SU-DHL-6 (cell line): ENCODE measurements around the gene HADH.

ENCODE experiments used
- H2AFZ ChIP-seq: fragments of 200-600 bp; sonication (generic); 2 replicates; pipeline ENCODE4 v1.6.1; 2014; ENCODE audit warnings: low read depth, mild to moderate bottlenecking, moderate library complexity, mixed read lengths, antibody characterized with exemption, low read length; ENCODE audit not compliant: severe bottlenecking
- H3F3A ChIP-seq: fragments of 200-600 bp; shearing (Covaris generic); 2 replicates; pipeline ENCODE4 v1.6.0; 2016; ENCODE audit warnings: antibody characterized with exemption, mild to moderate bottlenecking; ENCODE audit not compliant: insufficient read depth
- H3K27ac ChIP-seq: fragments of 200-600 bp; sonication (generic); 2 replicates; pipeline ENCODE4 v1.5.1; 2016; ENCODE audit warnings: low read depth, mild to moderate bottlenecking, low read length, moderate library complexity, mixed read lengths
- H3K27me3 ChIP-seq: fragments of 200-600 bp; sonication (generic), shearing (Covaris generic); 2 replicates; pipeline ENCODE4 v1.6.0; 2014; ENCODE audit warnings: mild to moderate bottlenecking, low read length
- H3K36me3 ChIP-seq: fragments of 200-600 bp; sonication (generic); 2 replicates; pipeline ENCODE4 v1.6.1; 2014; ENCODE audit warnings: mild to moderate bottlenecking, low read length, mixed read lengths
- H3K4me2 ChIP-seq: fragments of 300-600, 200-600 bp; shearing (Covaris generic), sonication (generic); 2 replicates; pipeline ENCODE4 v1.6.0; 2014; ENCODE audit warnings: low read length, low read depth, mild to moderate bottlenecking; ENCODE audit not compliant: poor library complexity, severe bottlenecking
- H3K4me3 ChIP-seq: fragments of 200-600 bp; sonication (generic); 2 replicates; pipeline ENCODE4 v1.5.1; 2014; ENCODE audit warnings: antibody characterized with exemption, low read length, mild to moderate bottlenecking, mixed read lengths; ENCODE audit not compliant: insufficient read depth, poor library complexity, severe bottlenecking
- H3K79me2 ChIP-seq: fragments of 200-600 bp; sonication (generic); 2 replicates; pipeline ENCODE4 v1.6.1; 2014; ENCODE audit warnings: mild to moderate bottlenecking, low read length, moderate library complexity; ENCODE audit not compliant: insufficient read depth
- H3K9ac ChIP-seq: fragments of 200-600 bp; sonication (generic); 2 replicates; pipeline ENCODE4 v1.7.0; 2014; ENCODE audit warnings: mild to moderate bottlenecking, low read length
- H3K9me2 ChIP-seq: fragments of 200-600 bp; sonication (generic); replicated peaks from 2 replicates; pipeline ENCODE4 v1.6.1; 2014; ENCODE audit warnings: low read length; ENCODE audit not compliant: insufficient read depth
- H3K9me3 ChIP-seq: fragments of 200-600 bp; sonication (generic); 2 replicates; pipeline ENCODE4 v1.6.1; 2014; ENCODE audit warnings: low read length, mixed read lengths; ENCODE audit not compliant: insufficient read depth
- H4K20me1 ChIP-seq: fragments of 200-600 bp; sonication (generic); 2 replicates; pipeline ENCODE4 v1.6.1; 2014; ENCODE audit warnings: low read depth, mild to moderate bottlenecking, antibody characterized with exemption, low read length, moderate library complexity, mixed read lengths
- CTCF ChIP-seq: fragments of 200-600 bp; sonication (generic); IDR thresholded peaks from one replicate; pipeline ENCODE4 v1.5.1; 2017; ENCODE audit warnings: antibody characterized with exemption, mild to moderate bottlenecking, low read length, moderate library complexity; ENCODE audit not compliant: insufficient read depth, poor library complexity, severe bottlenecking
- EZH2phosphoT487 ChIP-seq: fragments of 200-600 bp; sonication (generic), shearing (Covaris generic); conservative IDR thresholded peaks from 2 replicates; pipeline ENCODE4 v1.6.1; 2018; ENCODE audit warnings: mild to moderate bottlenecking, antibody characterized with exemption, low read length, moderate library complexity, mixed read lengths

Gene HADH

GRCh38 chr4:108029731-108030130, 40.0 kb downstream of the HADH start:
- H3K36me3 ChIP-seq, result no peaks in the 10 kb centered on the region
- TF ChIP-seq EZH2phosphoT487 (no peak), CTCF (no peak)
- H3K9me3 ChIP-seq, result no peaks in the 10 kb centered on the region
- no peaks in the 10 kb centered on the region for H3K79me2 ChIP-seq
- no peak overlapping the region for H3K9ac ChIP-seq
- H2AFZ ChIP-seq, result no peak overlapping the region
- no peak overlapping the region for H3K4me2 ChIP-seq
- H3K27ac ChIP-seq, result no peak overlapping the region
- H3K4me3 ChIP-seq, result no peak overlapping the region
- H3K9me2 ChIP-seq, result no peaks in the 10 kb centered on the region
- peaks cover 7% of the 10 kb centered on the region; the same call in 1 of the 2 replicates for H3F3A ChIP-seq
- H4K20me1 ChIP-seq, result no peaks in the 10 kb centered on the region
- H3K27me3 ChIP-seq, result no peaks in the 10 kb centered on the region

DNA sequence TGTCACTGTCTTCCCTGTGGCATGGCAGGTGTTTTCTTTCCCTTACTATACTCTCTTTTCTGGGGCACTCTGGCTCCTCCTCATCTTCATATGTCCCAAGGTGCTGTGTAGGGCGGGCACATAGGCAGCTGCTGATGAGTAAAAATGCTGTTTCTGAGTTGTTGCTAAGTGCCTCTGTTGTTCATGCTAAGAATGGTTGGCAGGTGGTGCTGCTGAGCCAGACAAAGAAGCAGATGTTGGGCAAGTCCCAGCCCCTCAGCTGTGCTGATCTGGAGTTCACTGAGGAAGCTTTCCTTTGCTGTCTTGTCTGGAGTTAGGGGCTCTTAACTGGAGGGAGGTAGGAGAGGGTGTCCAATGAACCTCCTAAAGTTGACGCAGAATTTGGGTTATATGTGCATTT, 40.6 kb downstream of the HADH start:
- peaks cover 13% of the 10 kb centered on the region for H3F3A ChIP-seq
- H3K36me3 ChIP-seq, result no peaks in the 10 kb centered on the region
- TF ChIP-seq EZH2phosphoT487, result no peak
- TF ChIP-seq CTCF, result peak; percentile 27
- H3K4me2 ChIP-seq, result peak overlapping the region; percentile 36
- peak overlapping the region; percentile 74 for H3K27ac ChIP-seq
- no peak overlapping the region for H2AFZ ChIP-seq
- no peak overlapping the region for H3K4me3 ChIP-seq
- no peaks in the 10 kb centered on the region for H3K9me3 ChIP-seq
- peak overlapping the region; percentile 35; the same call in 1 of the 2 replicates for H3K9ac ChIP-seq
- no peaks in the 10 kb centered on the region for H4K20me1 ChIP-seq
- H3K9me2 ChIP-seq, result no peaks in the 10 kb centered on the region
- no peaks in the 10 kb centered on the region for H3K79me2 ChIP-seq
- H3K27me3 ChIP-seq, result no peaks in the 10 kb centered on the region

- no peaks in the 10 kb centered on the region for H4K20me1 ChIP-seq
- peak overlapping the region; percentile 35; the same call in 1 of the 2 replicates for H3K9ac ChIP-seq
- no peaks in the 10 kb centered on the region for H3K36me3 ChIP-seq
- no peaks in the 10 kb centered on the region for H3K9me2 ChIP-seq
- H3K79me2 ChIP-seq, result no peaks in the 10 kb centered on the region
- H3K4me3 ChIP-seq, result no peak overlapping the region
- H3K4me2 ChIP-seq, result no peak overlapping the region
- TF ChIP-seq EZH2phosphoT487 (no peak), CTCF (no peak)
- peak overlapping the region; percentile 74 for H3K27ac ChIP-seq
- H3F3A ChIP-seq, result peaks cover 25% of the 10 kb centered on the region
- no peak overlapping the region for H2AFZ ChIP-seq
- no peaks in the 10 kb centered on the region for H3K27me3 ChIP-seq
- H3K9me3 ChIP-seq, result no peaks in the 10 kb centered on the region
Observed at GRCh38 chr4:108031427-108032083, 41.9 kb downstream of the HADH start.
